Melanocyte of skin (primary cell): Measurements from ENCODE around the gene CDSN. TPM values are rescaled to one million over a fixed set of nuclear protein-coding genes. Genes with fewer than 3 reads are reported as not detected.

ENCODE experiments used
- small RNA-seq, 2 donors: library from RNA; depleted of rRNA; stranded (forward); fragments of <200 nt; gene quantifications; one replicate each; pipeline ENCODE3, GENCODE V24; 2012
- total RNA-seq, 2 donors: library from RNA; depleted of rRNA; stranded (reverse); fragments of >200 nt; gene quantifications; 2 replicates each; pipeline ENCODE4 v1.2.3, GENCODE V29; 2012

Gene CDSN, protein sequence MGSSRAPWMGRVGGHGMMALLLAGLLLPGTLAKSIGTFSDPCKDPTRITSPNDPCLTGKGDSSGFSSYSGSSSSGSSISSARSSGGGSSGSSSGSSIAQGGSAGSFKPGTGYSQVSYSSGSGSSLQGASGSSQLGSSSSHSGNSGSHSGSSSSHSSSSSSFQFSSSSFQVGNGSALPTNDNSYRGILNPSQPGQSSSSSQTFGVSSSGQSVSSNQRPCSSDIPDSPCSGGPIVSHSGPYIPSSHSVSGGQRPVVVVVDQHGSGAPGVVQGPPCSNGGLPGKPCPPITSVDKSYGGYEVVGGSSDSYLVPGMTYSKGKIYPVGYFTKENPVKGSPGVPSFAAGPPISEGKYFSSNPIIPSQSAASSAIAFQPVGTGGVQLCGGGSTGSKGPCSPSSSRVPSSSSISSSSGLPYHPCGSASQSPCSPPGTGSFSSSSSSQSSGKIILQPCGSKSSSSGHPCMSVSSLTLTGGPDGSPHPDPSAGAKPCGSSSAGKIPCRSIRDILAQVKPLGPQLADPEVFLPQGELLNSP
- total RNA-seq, result under 1 TPM in 1 of 2 donors, not detected in 1; under 0.01 TPM

DNA sequence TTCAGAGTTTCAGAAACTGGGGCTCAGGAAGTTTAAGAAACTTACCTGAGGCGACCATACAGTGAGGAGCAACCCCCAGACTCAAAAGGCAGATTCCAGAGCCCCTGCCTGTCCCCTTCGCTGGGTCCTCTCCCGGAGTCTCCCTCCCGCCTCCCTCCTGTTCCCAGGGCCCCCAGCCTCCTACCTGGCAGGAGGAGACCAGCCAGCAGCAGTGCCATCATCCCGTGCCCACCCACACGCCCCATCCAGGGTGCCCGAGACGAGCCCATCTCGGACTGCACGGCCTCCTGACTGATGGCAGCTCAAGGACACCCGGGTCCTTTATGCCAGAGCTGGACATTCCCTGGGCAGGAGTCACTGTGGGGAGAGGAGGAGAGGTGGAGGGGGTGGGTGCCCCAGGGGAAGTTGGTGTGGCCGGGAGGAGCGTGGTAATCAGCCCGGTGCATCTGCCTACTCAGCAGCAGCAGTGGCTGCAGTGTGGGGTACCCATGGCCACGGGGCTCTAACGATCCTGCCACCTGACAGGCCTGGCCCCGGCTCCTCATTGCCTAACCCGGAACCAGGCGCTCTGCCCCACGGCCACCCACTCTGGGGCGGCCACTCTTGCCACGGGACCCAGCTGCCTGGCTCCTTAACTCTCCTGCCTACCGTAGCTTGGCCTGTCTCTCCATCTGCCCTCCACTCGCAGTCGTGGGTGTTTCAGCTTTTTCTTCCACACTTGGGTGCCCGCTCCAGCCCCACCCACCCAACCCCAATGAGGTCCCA is at the start of gene CDSN:
TSS of gene CDSN (minus strand) at position 296 of the 765 bp plus-strand sequence. CDS start at position 269, 27 bp downstream.

DNA sequence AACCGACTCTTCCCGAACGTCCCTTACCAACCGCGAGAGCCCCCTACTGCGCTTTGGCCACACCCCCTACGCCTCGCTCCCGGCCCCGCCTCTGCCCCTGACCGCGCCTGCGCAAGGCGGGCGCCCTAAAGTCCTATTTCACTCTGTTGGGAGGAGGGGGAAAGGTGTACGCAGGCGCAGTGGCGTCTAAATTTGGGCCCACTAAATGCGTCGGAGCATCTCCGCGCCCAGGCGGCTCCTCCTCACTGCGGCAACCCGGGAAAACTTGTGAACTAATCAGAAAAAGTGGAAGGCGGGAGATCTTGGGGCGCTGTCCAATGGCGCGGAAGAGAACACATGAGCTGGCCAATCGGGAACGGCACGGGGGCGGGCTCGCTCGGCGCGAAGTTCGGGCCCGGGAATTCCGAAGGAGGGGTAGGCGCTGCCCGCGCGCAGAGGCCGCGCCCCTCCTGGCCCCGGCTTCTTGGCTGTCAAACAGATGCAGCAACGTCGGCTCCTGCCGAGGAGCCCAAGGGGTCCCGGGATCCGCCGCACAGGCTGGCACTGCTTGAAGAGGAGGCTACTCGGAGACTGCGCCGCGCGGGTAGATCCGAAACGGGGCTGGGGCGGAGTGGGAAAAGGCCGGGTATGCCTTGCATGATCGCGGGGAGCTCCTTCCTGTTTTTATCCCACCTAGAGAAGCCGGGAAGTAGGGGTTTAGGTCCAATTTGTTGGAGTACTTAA is 38.1 kb upstream of the CDSN start, which contains the start of gene TCF19:
TSS of gene TCF19 (plus strand) at position 450 of the 723 bp plus-strand sequence. CDS start 881 bp downstream, outside the sequence.

DNA sequence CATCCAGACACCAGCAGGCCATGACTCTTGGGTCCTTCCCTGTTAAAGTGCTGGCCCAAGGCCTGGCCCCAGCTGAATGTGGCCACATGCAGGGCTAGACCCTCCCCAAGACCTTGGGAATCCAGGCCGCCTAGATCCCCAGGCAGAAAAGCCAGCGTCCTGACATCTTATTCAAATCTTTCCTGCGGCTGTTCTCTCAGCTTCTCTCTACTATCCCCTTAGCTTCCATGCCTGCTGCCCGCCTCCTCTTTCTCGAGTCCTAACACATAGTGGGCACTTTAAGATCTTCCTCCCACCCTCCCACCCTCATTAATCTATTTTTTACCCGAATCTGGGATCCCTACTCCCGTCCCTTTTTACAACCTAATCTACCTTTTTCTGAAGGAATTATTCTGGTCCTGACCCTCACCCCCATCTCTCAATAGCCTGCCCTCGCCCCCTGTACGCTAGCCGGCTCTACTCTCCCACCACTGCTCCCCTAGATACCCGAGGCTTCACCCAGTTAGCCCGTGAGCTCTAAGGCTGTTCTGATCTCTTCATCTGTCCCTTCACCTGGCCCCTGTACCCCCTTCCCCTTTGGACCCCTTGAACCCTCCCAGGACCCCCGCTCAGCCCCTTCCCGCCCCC is 37.4 kb upstream of the CDSN start, which contains the start of gene CCHCR1:
TSS of gene CCHCR1 (minus strand) at position 290 of the 627 bp plus-strand sequence. CDS start at position 88, 202 bp downstream.

DNA sequence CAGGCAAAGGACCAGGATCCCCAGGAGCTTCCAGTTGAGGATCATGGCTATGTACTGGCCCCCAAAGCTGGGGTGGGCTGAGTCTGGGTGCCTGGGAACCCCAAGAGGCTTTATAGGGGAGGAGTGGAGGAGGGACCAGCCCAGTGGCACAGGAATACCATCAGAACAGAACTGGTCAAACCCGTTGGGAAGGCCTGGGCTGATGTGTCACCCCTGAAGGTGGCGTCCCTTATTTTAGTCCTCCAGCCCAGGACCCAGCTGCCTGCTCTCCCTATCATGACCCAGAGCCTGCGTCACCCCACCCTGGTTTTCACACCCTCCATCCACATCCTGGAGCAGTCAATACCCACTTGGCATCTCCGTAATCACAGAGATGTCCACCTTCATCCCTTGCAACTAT is 18.7 kb upstream of the CDSN start, which contains the start of gene PSORS1C2:
TSS of gene PSORS1C2 (minus strand) at position 85 of the 400 bp plus-strand sequence. CDS start at position 45, 40 bp downstream.

DNA sequence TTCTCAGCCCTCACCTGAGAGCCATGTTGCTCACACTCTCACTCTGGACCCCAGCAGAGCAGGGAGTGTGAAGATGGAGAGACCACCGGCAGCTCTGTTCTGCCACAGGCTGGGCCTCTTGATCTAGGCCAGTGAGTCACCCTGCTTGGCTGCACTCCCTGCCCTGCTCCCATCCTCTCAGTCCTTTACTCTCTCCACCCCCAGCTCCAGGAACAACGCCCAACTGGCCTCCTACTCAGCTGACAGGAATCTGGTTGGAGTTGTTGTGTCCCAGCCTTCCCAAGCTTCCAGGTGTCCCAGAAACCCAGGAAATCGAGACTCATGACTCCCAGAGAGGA is 5.7 kb downstream of the CDSN start, which contains the start of gene PSORS1C1:
TSS of gene PSORS1C1 (plus strand) at position 260 of the 338 bp plus-strand sequence. CDS start 14,833 bp downstream, outside the sequence.

DNA sequence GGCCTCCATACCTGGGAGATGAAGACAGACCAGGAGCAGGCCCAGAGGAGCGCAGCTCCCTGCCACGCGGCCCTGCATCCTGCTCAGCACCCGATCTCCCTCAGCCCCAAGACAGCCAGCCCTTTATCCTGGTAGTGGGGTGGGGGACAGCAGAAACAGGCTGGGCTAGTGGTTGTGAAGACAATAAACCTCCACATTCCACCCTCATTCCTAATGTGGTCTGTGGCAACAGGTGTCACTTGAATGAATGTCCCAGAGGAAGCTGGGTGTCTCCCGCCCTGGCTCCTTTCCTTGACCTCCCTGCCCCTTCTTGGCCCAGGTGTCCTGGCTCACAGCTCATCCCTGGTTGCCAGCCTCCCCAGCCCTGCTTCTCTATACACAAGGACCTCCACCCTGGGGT is 7.8 kb downstream of the CDSN start, which contains the start of gene C6orf15:
TSS of gene C6orf15 (minus strand) at position 98 of the 400 bp plus-strand sequence. CDS start at position 78, 20 bp downstream.

Small RNAs within 50 kb of the gene (small RNA-seq; reads per million reads assigned to genes)
- 0 reads per million in 2 donors for gene POLR2LP1
- gene RNU6-1133P, result 0 reads per million in 2 donors

Other genes starting within 250 kb of the CDSN start
- 10 to 100 TPM; 16.2 to 17.0 TPM for gene DDR1, start 235.9 kb downstream of the CDSN start, total RNA-seq
- gene GTF2H4, start 212.2 kb downstream of the CDSN start, total RNA-seq, result 10 to 100 TPM; 12.0 to 17.3 TPM
- 10 to 100 TPM; 19.3 to 24.8 TPM for gene VARS2, start 206.2 kb downstream of the CDSN start, total RNA-seq
- not detected for gene SFTA2, start 188.3 kb downstream of the CDSN start, total RNA-seq
- not detected for gene MUCL3, start 179.5 kb downstream of the CDSN start, total RNA-seq
- not detected for gene MUC21, start 136.7 kb downstream of the CDSN start, total RNA-seq
- gene MUC22, start 110.0 kb downstream of the CDSN start, total RNA-seq, result not detected
- gene C6orf15, start 7.9 kb downstream of the CDSN start, total RNA-seq, result not detected
- gene PSORS1C1, start 5.6 kb downstream of the CDSN start, total RNA-seq, result under 1 TPM; under 0.01 to 0.67 TPM
- not detected for gene PSORS1C2, start 18.6 kb upstream of the CDSN start, total RNA-seq
- 10 to 100 TPM; 10.7 to 16.7 TPM for gene CCHCR1, start 37.4 kb upstream of the CDSN start, total RNA-seq
- 10 to 100 TPM; 15.5 to 23.6 TPM for gene TCF19, start 38.1 kb upstream of the CDSN start, total RNA-seq
- not detected for gene POU5F1, start 50.2 kb upstream of the CDSN start, total RNA-seq
- gene HLA-C, start 151.6 kb upstream of the CDSN start, total RNA-seq, result 1,000 to 10,000 TPM; 1,046 to 1,054 TPM
- gene HLA-B, start 236.7 kb upstream of the CDSN start, total RNA-seq, result 1,000 to 10,000 TPM in 1 of 2 donors, 100 to 1,000 TPM in 1; 667 to 1,189 TPM